NCI-H2029 (cell line): Measurements from ENCODE around the gene H2BW1.
"Not testable (repeated sequence)": the region's sequence is repeated elsewhere in the genome, so short reads cannot be mapped to it uniquely, and the experiment has no call there.

Experiments used
- DNase-seq: peaks from one replicate; lab custom pipeline; 2025; lab: John Stamatoyannopoulos, UW

Gene H2BW1, protein sequence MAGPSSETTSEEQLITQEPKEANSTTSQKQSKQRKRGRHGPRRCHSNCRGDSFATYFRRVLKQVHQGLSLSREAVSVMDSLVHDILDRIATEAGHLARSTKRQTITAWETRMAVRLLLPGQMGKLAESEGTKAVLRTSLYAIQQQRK

DNA sequence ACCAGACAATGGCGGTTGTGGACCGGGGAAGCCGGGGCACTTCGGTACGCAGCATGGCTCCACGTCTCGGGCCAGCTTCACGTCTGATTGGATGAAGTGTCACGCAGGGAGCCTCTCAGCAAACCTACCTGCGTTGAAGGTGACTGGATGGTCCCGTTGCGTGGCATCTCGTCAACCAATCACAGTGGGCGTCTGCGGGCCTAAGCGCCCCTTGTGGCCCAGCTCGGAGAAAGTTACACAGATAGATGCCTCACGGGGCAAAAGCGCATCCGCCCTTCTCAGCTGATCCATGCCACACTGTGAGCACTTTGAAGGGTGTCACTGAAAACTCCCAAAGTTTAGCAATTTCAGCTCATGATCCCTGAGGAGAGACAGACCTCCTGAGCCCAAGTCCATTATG, at the start of gene H2BW1:
H2BW1 (minus strand) TSS at position 103 of the 400 bp plus-strand sequence. CDS start 132 bp downstream, outside the sequence.
- DNase-seq, result no peak

DNA sequence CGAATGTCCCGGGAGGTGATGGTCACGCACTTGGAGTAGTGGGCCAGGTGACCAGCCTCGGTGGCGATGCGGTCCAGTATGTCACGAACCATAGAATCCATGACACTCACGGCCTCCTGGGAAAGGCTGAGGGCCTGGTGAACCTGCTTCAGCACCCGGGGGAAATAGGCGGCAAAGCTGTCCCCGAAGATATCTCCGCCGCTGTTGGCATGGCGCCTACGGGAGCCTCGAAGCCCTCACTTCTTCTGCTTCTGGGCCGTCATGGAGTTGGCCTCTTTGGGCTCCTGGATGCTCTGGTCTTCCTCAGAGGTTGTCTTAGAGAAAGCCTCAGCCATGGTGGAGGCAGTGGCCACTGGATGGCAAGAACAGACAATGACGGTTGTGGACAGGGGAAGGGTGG, 49.1 kb upstream of the H2BW1 start:
- not testable (repeated sequence) for DNase-seq

DNA sequence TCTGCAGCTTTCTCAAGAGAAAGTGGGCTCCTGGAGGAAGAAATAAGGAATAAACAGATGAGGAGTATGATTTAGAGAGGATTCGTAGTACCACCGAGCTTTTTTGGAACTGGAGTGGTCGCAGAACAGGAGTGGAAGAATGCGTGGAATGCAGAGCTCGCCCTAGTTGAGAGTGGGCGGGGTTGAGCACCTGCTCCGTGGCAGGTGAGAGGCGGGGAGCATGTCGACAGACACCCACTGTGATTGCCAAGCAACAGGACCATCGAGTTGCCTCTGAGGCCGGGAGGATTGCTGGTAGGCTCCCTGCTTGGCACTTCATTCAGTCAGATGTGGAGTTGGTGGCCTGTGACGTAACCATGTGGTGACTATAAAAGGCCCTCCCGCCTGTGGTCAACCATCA, 41.4 kb upstream of the H2BW1 start:
- DNase-seq, result not testable (repeated sequence)

DNA sequence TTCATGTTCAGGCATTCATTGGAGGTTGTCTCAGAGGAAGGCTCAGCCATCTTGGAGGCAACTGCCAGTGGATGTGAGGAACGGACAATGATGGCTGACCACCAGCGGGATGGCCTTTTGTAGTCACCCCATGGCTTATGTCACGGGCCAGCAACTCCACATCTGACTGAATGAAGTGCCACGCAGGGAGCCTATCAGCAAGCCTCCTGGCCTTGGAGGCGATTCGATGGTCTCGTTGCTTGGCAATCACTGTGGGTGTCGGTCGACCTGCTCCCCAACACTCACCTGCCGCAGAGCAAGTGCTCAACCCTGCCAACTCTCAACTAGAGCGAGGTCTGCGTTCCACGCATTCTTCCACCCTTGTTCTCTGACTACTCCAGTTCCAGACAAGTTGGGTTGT, 33.7 kb upstream of the H2BW1 start:
- DNase-seq, result no peak

DNA sequence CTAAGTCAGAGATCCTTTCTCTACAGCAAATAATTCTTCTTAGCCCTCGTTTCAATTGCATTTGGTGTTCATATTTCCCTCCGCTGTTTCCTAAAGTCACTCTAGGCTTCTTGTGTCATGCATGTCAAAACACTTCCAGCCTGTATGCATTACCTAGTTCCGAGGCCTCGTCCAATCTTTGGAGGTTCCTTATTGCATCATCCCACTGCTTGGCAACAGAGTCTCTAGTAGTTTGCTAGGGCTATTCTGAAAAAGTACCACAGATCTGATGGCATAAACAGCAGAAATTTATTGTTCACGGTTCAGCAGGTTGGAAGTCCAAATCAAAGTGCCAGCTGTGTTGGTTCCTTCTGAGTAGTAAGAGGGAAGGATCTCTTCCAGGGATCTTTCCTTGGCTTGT, 32.1 kb upstream of the H2BW1 start:
- DNase-seq, result no peak

DNA sequence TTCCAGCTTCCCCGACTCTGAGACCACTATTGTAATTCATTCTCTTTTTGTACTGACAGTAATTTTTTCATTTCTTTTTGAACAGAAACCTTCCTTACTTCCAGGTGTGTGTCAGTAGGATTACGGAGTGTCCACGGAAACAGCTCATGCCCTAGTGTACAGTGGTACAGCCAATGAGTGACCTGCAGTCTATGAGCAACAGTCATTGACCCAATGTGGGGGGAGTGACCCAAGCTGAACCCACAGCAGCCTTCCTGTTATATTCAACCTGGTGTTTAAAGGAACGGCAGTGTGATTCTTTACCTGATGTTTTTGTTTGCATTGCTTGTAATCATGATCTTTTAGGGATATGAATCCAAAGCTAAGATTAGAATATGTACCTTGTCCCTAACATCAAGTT, 27.5 kb upstream of the H2BW1 start:
- DNase-seq, result no peak

DNA sequence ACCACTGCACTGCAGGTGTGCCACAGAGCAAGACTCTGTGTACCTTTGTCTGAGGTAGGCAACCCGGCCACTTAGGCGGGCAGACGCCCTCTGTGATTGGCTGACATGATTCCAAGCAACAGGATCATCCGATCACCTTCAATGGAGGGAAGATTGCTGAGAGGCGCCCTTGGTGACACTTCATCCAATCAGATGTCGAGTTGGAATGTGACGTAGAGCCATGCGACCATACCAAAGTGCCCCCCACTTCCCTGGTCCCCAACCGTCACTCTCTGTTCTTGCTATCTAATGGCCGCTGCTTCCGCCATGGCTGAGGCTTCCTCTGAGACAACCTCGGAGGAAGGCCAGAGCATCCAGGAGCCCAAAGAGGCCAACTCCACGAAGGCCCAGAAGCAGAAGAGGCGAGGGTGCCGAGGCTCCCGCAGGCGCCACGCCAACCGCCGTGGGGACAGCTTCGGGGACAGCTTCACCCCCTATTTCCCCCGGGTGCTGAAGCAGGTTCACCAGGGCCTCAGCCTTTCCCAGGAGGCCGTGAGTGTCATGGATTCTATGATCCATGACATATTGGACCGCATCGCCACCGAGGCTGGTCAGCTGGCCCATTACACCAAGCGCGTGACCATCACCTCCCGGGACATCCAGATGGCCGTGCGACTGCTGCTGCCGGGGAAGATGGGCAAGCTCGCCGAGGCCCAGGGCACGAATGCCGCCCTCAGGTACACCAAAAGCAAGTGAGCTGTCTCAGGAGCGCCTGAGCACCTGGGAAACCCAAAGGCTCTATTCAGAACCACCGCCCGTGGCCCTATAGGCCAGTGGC, 26.4 kb upstream of the H2BW1 start, which contains the start of gene H2BW2:
H2BW2 (plus strand) TSS at position 268 of the 817 bp plus-strand sequence; CDS start at position 307, 39 bp downstream.
- no peak for DNase-seq

DNA sequence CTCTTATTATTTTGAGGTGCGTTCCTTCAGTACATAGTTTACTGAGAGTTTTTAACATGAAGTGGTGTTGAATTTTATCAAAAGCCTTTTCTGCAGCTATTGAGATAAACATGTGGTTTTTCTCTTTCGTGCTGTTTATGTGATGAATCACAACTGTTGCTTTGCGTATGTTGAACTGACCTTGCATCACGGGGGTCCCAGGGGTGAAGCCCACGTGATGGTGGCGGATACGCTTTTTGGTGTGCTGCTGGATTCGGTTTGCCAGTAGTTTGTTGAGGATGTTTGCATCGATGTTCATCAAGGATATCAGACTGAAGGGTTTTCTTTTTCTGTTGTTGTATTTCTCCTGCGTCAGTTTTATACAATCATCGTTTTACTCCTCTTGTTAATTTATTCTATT, 4.6 kb upstream of the H2BW1 start:
- no peak for DNase-seq

DNA sequence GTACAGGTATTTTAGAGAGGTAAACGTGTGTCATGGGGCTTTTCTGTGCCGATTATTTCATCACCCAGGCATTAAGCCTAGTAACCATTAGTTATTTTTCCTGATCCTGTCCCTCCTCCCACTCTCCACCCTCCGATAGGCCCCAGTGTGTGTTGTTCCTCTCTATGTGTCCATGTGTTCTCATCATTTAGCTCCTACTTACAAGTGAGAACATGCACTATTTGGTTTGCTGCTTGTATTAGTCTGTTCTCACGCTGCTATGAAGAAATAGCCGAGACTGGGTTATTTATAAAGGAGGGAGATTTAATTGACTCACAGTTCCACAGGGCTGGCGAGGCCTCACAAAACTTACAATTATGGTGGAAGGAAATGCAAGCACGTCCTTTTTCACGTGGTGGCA, 2.1 kb upstream of the H2BW1 start:
- DNase-seq, result not testable (repeated sequence)

DNA sequence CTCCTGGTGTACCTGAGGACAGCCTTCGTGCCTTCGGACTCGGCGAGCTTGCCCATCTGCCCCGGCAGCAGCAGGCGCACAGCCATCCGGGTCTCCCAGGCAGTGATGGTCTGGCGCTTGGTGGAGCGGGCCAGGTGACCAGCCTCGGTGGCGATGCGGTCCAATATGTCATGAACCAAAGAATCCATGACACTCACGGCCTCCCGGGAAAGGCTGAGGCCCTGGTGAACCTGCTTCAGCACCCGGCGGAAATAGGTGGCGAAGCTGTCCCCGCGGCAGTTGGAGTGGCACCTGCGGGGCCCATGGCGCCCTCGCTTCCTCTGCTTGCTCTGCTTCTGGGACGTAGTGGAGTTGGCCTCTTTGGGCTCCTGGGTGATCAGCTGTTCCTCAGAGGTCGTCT, 350 bp downstream of the H2BW1 start:
- no peak for DNase-seq

DNA sequence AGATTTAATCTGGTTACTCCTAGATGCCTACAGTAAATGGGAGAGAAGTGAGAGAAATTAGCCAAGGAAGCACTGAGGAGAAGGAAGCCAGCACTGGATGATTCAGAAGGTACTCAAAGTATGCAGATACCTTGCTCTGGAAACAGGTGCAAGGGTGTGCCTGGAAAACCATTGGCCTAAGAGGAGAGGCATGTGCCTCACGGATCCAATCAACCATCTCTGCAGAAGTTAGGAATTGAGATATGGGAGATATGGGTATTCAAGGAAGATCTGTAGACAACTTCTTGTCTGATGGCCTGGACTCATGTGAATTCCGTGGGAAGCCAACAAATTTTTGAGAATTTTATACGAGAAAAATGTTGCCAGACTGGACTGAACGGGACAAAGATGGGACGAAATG, 4.7 kb downstream of the H2BW1 start:
- no peak for DNase-seq

DNA sequence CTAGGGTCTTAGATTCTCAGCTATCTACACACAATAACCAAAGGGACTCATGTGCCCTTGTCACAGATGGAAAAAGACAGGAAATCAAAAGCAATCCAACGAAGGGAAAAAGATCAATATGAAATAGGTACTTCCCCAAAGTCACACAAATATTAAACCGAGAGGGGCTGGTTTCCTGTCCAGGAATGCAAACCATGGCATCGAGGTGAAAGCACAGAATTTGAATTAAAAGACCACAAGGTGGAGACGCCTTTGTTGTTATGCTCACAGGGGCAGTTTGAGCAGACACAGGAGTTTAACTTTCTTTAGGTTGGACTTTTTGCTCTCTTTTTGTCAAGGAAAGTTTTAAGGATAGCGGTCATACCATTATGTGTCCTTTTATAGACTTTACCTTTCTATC, 14.3 kb downstream of the H2BW1 start:
- DNase-seq, result no peak

DNA sequence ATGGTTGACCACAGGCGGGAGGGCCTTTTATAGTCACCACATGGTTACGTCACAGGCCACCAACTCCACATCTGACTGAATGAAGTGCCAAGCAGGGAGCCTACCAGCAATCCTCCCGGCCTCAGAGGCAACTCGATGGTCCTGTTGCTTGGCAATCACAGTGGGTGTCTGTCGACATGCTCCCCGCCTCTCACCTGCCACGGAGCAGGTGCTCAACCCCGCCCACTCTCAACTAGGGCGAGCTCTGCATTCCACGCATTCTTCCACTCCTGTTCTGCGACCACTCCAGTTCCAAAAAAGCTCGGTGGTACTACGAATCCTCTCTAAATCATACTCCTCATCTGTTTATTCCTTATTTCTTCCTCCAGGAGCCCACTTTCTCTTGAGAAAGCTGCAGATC, 30.0 kb downstream of the H2BW1 start:
- not testable (repeated sequence) for DNase-seq

DNA sequence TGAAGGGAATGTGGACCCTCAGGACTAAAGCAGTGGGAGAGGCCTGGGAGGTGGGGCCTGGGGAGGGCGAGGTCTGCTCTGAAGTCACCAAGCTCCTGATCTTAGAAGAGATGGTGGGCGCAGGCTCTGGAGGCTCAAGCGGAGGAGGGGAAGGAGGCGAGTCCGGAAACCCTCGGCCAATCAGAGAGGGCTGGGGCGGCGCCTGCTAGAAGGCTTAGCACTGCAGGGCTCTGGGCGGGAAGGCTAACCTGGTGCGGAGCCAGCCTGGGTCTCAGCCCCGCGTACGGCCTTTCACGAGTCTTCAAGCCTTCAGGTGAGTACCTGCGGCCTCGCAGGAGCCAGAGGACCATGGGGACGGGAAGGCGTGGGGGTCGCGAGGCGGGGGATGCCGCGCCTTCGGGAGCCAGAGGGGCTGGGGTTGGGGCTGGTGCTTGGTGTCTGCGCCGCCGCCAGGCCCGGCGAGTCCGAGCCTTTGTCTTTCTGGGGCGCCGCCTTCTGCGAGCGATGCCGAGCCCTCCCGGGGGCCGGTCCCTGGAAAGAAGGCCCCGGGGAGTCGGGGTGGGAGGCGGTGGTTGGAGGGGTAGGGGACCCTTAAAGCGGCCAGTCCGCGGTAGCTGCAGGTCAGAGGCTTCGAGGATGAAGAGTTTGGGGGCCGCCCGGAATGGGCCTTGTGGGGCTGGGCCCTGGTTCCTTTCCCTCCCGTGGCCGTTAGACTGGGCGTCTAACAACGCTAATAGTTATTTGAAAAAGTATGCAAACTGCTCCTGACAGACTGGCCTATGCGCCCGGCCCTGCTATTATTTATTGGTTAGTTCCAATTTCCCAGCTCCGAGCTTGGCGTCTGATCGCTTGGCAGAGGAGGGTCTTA, 50.9 kb downstream of the H2BW1 start, which contains the start of gene TMSB15B:
TMSB15B (plus strand) TSS at position 217 of the 868 bp plus-strand sequence.
- not testable (repeated sequence) for DNase-seq
